OCI-LY3 (cell line): ENCODE results near the gene SMCO3.
"Not testable (repeated sequence)": the region's sequence is repeated elsewhere in the genome, so short reads cannot be mapped to it uniquely, and the experiment has no call there.

Experiments
- H2AFZ ChIP-seq: fragments of 200-600, 300-600 bp; shearing (Covaris generic); 2 replicates; pipeline ENCODE4 v1.6.0; 2014; ENCODE audit warnings: antibody characterized with exemption, low read depth, low read length
- H3K27ac ChIP-seq: fragments of 200-600, 300-600 bp; sonication (generic); 2 replicates; pipeline ENCODE4 v1.5.1; 2014; ENCODE audit warnings: mild to moderate bottlenecking, low read length, moderate library complexity, mixed read lengths
- H3K27me3 ChIP-seq: fragments of 200-600, 300-600 bp; sonication (generic); 2 replicates; pipeline ENCODE4 v1.6.1; 2014; ENCODE audit warnings: low read depth, low read length, mixed read lengths
- H3K36me3 ChIP-seq: fragments of 200-600, 300-600 bp; sonication (generic); replicated peaks from 2 replicates; pipeline ENCODE3; 2014; ENCODE audit warnings: low read depth, low read length, mixed read lengths
- H3K4me1 ChIP-seq: fragments of 300-600, 200-600 bp; sonication (generic); 2 replicates; pipeline ENCODE4 v1.6.1; 2014; ENCODE audit warnings: low read length, mixed read lengths
- H3K4me2 ChIP-seq: fragments of 200-600, 300-600 bp; sonication (generic); 2 replicates; pipeline ENCODE4 v1.6.1; 2014; ENCODE audit warnings: low read length, mixed read lengths
- H3K4me3 ChIP-seq: fragments of 300-600, 200-600 bp; sonication (generic); 2 replicates; pipeline ENCODE4 v1.5.1; 2014; ENCODE audit warnings: antibody characterized with exemption, mild to moderate bottlenecking, low read length, moderate library complexity
- H3K79me2 ChIP-seq: fragments of 300-600, 200-600 bp; shearing (Covaris generic); 2 replicates; pipeline ENCODE4 v1.6.1; 2014; ENCODE audit warnings: mild to moderate bottlenecking, low read length, mixed read lengths
- H3K9ac ChIP-seq: fragments of 300-600, 200-600 bp; shearing (Covaris generic); 2 replicates; pipeline ENCODE4 v1.6.0; 2014; ENCODE audit warnings: mild to moderate bottlenecking, low read length, moderate library complexity
- H3K9me3 ChIP-seq: fragments of 200-600, 300-600 bp; shearing (Covaris generic); 2 replicates; pipeline ENCODE4 v1.6.1; 2014; ENCODE audit warnings: low read length, mixed read lengths; ENCODE audit not compliant: insufficient read depth
- H4K20me1 ChIP-seq: fragments of 200-600, 300-600 bp; sonication (generic); 2 replicates; pipeline ENCODE4 v1.6.1; 2016; ENCODE audit warnings: low read length, mixed read lengths; ENCODE audit not compliant: insufficient read depth
- CTCF ChIP-seq: fragments of 200-600, 300-600 bp; sonication (generic); IDR thresholded peaks from 2 replicates; pipeline ENCODE4 v1.5.1; 2014; ENCODE audit warnings: antibody characterized with exemption, low read length, low read depth
- EZH2phosphoT487 ChIP-seq: fragments of 200-600 bp; shearing (Covaris generic); IDR thresholded peaks from 2 replicates; pipeline ENCODE4 v1.6.1; 2018; ENCODE audit warnings: antibody characterized with exemption, mixed run types, low read depth

Gene SMCO3

GRCh38 chr12:14765398-14765797 is 48.6 kb downstream of the SMCO3 start:
- peaks cover 56% of the 10 kb centered on the region for H3K79me2 ChIP-seq
- no peak overlapping the region for H2AFZ ChIP-seq
- peaks cover 7% of the 10 kb centered on the region for H3K4me1 ChIP-seq
- H3K9ac ChIP-seq, result no peak overlapping the region
- no peaks in the 10 kb centered on the region for H3K27me3 ChIP-seq
- H3K4me3 ChIP-seq, result no peak overlapping the region
- TF ChIP-seq EZH2phosphoT487 (no peak), CTCF (no peak)
- H3K4me2 ChIP-seq, result no peak overlapping the region
- H3K9me3 ChIP-seq, result no peaks in the 10 kb centered on the region
- 0 out of 2 replicates have a peak, but pooled peaks cover 2% of the 10 kb centered on the region for H4K20me1 ChIP-seq
- H3K36me3 ChIP-seq, result peaks cover 67% of the 10 kb centered on the region
- H3K27ac ChIP-seq, result no peak overlapping the region

- H3K4me1 ChIP-seq, H3K27ac ChIP-seq, H3K9ac ChIP-seq, H3K4me3 ChIP-seq, H2AFZ ChIP-seq, H3K79me2 ChIP-seq, H3K4me2 ChIP-seq, H3K27me3 ChIP-seq, H4K20me1 ChIP-seq, H3K9me3 ChIP-seq: not testable (repeated sequence)
- H3K36me3 ChIP-seq, result peaks cover 24% of the 10 kb centered on the region
These were observed 54.2 kb downstream of the SMCO3 start for GRCh38 chr12:14759711-14760280.

GRCh38 chr12:14756334-14757143 is 57.4 kb downstream of the SMCO3 start:
- H3K4me3 ChIP-seq, result no peak overlapping the region
- H3K9ac ChIP-seq, result no peak overlapping the region
- TF ChIP-seq CTCF (peak; percentile 30), EZH2phosphoT487 (no peak)
- H3K9me3 ChIP-seq, result no peaks in the 10 kb centered on the region
- H3K36me3 ChIP-seq, result peaks cover 5% of the 10 kb centered on the region
- H3K27me3 ChIP-seq, result no peaks in the 10 kb centered on the region
- H3K27ac ChIP-seq, result no peak overlapping the region
- H4K20me1 ChIP-seq, result no peaks in the 10 kb centered on the region
- H3K79me2 ChIP-seq, result no peaks in the 10 kb centered on the region
- no peaks in the 10 kb centered on the region for H3K4me1 ChIP-seq
- no peak overlapping the region for H2AFZ ChIP-seq
- 0 out of 2 replicates have a peak overlapping the region, but pooled peaks have one; percentile 4 for H3K4me2 ChIP-seq
